Measurements from ENCODE around the gene USP31. TPM values are rescaled to one million over a fixed set of nuclear protein-coding genes. Genes with fewer than 3 reads are reported as not detected.

Gene USP31
- total and polyA plus RNA-seq, 2 experiments from 2014 or later = 3.3 to 6.4 TPM

GRCh38 chr16:23052221-23052620 lies 97.0 kb downstream of the USP31 start:
- H3K27me3 ChIP-seq = peaks cover 9% of the 10 kb centered on the region
- no peaks in the 10 kb centered on the region for H3K9me2 ChIP-seq (replicated peaks; ENCODE audit: insufficient read depth)
- no peak overlapping the region for H3K4me2 ChIP-seq
- no peak for DNase-seq (ENCODE audit: low spot score)
- 88% methylated on average over 13 of the region's 13 CpGs for WGBS (ENCODE audit: low lambda C conversion rate, missing lambda C conversion rate)
- no peaks in the 10 kb centered on the region for H3K36me3 ChIP-seq (replicated peaks; ENCODE audit: insufficient read depth, low read depth)
- no peak overlapping the region for H3K27ac ChIP-seq
- H3K79me2 ChIP-seq = no peaks in the 10 kb centered on the region
- H2AFZ ChIP-seq = no peak overlapping the region
- TF ChIP-seq EZH2 (IDR thresholded peaks at IDR 0.05; ENCODE audit: borderline replicate concordance) (no peak), EZH2phosphoT487 (IDR thresholded peaks at IDR 0.05; ENCODE audit: low read depth, severe bottlenecking, unreplicated experiment) (no peak)
- TF ChIP-seq, protein P1, sequence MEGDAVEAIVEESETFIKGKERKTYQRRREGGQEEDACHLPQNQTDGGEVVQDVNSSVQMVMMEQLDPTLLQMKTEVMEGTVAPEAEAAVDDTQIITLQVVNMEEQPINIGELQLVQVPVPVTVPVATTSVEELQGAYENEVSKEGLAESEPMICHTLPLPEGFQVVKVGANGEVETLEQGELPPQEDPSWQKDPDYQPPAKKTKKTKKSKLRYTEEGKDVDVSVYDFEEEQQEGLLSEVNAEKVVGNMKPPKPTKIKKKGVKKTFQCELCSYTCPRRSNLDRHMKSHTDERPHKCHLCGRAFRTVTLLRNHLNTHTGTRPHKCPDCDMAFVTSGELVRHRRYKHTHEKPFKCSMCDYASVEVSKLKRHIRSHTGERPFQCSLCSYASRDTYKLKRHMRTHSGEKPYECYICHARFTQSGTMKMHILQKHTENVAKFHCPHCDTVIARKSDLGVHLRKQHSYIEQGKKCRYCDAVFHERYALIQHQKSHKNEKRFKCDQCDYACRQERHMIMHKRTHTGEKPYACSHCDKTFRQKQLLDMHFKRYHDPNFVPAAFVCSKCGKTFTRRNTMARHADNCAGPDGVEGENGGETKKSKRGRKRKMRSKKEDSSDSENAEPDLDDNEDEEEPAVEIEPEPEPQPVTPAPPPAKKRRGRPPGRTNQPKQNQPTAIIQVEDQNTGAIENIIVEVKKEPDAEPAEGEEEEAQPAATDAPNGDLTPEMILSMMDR (IDR thresholded peaks at IDR 0.05; ENCODE audit: poor library complexity) = no peak
- H3K9me3 ChIP-seq (ENCODE audit: low read depth) = no peaks in the 10 kb centered on the region
- H3K4me3 ChIP-seq = no peak overlapping the region
- no peaks in the 10 kb centered on the region for H4K20me1 ChIP-seq (ENCODE audit: insufficient read depth, poor library complexity, severe bottlenecking)
- no peaks in the 10 kb centered on the region for H3K4me1 ChIP-seq (ENCODE audit: insufficient read depth)

- H3K79me2 ChIP-seq = no peaks in the 10 kb centered on the region
- no peak overlapping the region for H3K27ac ChIP-seq
- no peak overlapping the region for H2AFZ ChIP-seq
- H3K4me3 ChIP-seq = no peak overlapping the region
- no peak for DNase-seq (ENCODE audit: low spot score)
- peaks cover 9% of the 10 kb centered on the region for H3K27me3 ChIP-seq
- H3K4me1 ChIP-seq (ENCODE audit: insufficient read depth) = no peaks in the 10 kb centered on the region
- no peaks in the 10 kb centered on the region for H3K9me2 ChIP-seq (replicated peaks; ENCODE audit: insufficient read depth)
- no peaks in the 10 kb centered on the region for H4K20me1 ChIP-seq (ENCODE audit: insufficient read depth, poor library complexity, severe bottlenecking)
- no peaks in the 10 kb centered on the region for H3K9me3 ChIP-seq (ENCODE audit: low read depth)
- no peak overlapping the region for H3K4me2 ChIP-seq
- no peaks in the 10 kb centered on the region for H3K36me3 ChIP-seq (replicated peaks; ENCODE audit: insufficient read depth, low read depth)
- WGBS (ENCODE audit: low lambda C conversion rate, missing lambda C conversion rate) = 82% methylated on average over 8 of the region's 8 CpGs
- TF ChIP-seq EZH2phosphoT487 (IDR thresholded peaks at IDR 0.05; ENCODE audit: low read depth, severe bottlenecking, unreplicated experiment) (no peak), EZH2 (IDR thresholded peaks at IDR 0.05; ENCODE audit: borderline replicate concordance) (no peak)
- TF ChIP-seq, protein P1 (IDR thresholded peaks at IDR 0.05; ENCODE audit: poor library complexity) = no peak
These were observed 97.7 kb downstream of the USP31 start for GRCh38 chr16:23051587-23051986.

- peaks cover 6% of the 10 kb centered on the region for H3K27me3 ChIP-seq
- no peaks in the 10 kb centered on the region for H3K9me2 ChIP-seq (replicated peaks; ENCODE audit: insufficient read depth)
- 77% methylated on average over 5 of the region's 5 CpGs for WGBS (ENCODE audit: low lambda C conversion rate, missing lambda C conversion rate)
- no peaks in the 10 kb centered on the region for H3K4me1 ChIP-seq (ENCODE audit: insufficient read depth)
- DNase-seq (ENCODE audit: low spot score) = no peak
- no peaks in the 10 kb centered on the region for H3K79me2 ChIP-seq
- no peak overlapping the region for H3K4me2 ChIP-seq
- H3K4me3 ChIP-seq = no peak overlapping the region
- H2AFZ ChIP-seq = no peak overlapping the region
- H3K36me3 ChIP-seq (replicated peaks; ENCODE audit: insufficient read depth, low read depth) = no peaks in the 10 kb centered on the region
- no peaks in the 10 kb centered on the region for H4K20me1 ChIP-seq (ENCODE audit: insufficient read depth, poor library complexity, severe bottlenecking)
- H3K9me3 ChIP-seq (ENCODE audit: low read depth) = no peaks in the 10 kb centered on the region
- H3K27ac ChIP-seq = no peak overlapping the region
- TF ChIP-seq, protein P1 (IDR thresholded peaks at IDR 0.05; ENCODE audit: poor library complexity) = no peak
- no peak for TF ChIP-seq EZH2phosphoT487 (IDR thresholded peaks at IDR 0.05; ENCODE audit: low read depth, severe bottlenecking, unreplicated experiment)
- TF ChIP-seq EZH2 (IDR thresholded peaks at IDR 0.05; ENCODE audit: borderline replicate concordance) = no peak
These were observed 101.1 kb downstream of the USP31 start for GRCh38 chr16:23048164-23048563.

DNA sequence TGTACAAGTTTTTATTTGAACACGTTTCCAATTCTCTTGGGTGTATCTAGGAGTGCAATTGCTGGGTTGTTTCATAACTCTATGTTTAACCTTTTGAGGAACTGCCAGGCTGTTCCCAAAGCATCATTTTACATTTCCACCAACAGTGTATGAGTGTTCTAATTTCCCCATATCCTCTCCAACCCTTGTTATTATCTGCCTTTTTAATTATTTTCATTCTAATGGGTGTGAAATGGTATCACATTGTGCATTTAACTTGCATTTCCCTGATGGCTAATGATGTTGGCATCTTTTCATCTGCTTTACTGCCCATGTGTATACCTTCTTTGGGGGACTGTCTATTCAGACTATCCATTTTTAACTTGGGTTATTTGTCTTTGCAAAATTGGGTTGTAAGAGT lies 104.2 kb downstream of the USP31 start:
- 56% methylated on average over 1 of the region's 1 CpG for WGBS (ENCODE audit: low lambda C conversion rate, missing lambda C conversion rate)

More for the DNA sequence above, 104.2 kb downstream of the USP31 start:
- Histone ChIP-seq H3K4me3 (no peak overlapping the region), H3K9me2 (replicated peaks; ENCODE audit: insufficient read depth) (no peaks in the 10 kb centered on the region), H3K4me2 (no peak overlapping the region), H2AFZ (no peak overlapping the region), H3K79me2 (no peaks in the 10 kb centered on the region), H3K27ac (no peak overlapping the region), H4K20me1 (ENCODE audit: insufficient read depth, poor library complexity, severe bottlenecking) (no peaks in the 10 kb centered on the region), H3K36me3 (replicated peaks; ENCODE audit: insufficient read depth, low read depth) (no peaks in the 10 kb centered on the region), H3K9me3 (ENCODE audit: low read depth) (no peaks in the 10 kb centered on the region), H3K27me3 (peaks cover 5% of the 10 kb centered on the region), H3K4me1 (ENCODE audit: insufficient read depth) (no peaks in the 10 kb centered on the region)
- TF ChIP-seq EZH2phosphoT487 (IDR thresholded peaks at IDR 0.05; ENCODE audit: low read depth, severe bottlenecking, unreplicated experiment) = no peak
- TF ChIP-seq EZH2 (IDR thresholded peaks at IDR 0.05; ENCODE audit: borderline replicate concordance) = no peak
- TF ChIP-seq, protein P1 (IDR thresholded peaks at IDR 0.05; ENCODE audit: poor library complexity) = no peak
- DNase-seq (ENCODE audit: low spot score) = no peak

Measured in hepatocyte (in vitro differentiated cells).